GM12878 (cell line): ENCODE measurements around the gene ID3. TPM values are rescaled to one million over a fixed set of nuclear protein-coding genes. Genes with fewer than 3 reads are reported as not detected.

Experiments used
- CEBPB ChIP-seq, 2 experiments: fragments of 150-350 bp in 1 of 2; IDR thresholded peaks; 2 replicates each; pipeline ENCODE4 v1.6.1; 2012 to 2014; ENCODE audit warnings: low read depth in 2 of 2, low read length in 2 of 2, borderline replicate concordance in 1 of 2, inconsistent platforms in 1 of 2
- EED ChIP-seq: sonication (generic); IDR thresholded peaks from 2 replicates; pipeline ENCODE4 v1.6.1; 2016; ENCODE audit warnings: antibody characterized with exemption, low read depth
- FOXM1 ChIP-seq: IDR thresholded peaks from 2 replicates; pipeline ENCODE4 v1.6.1; 2012; ENCODE audit warnings: low read depth, mild to moderate bottlenecking, inconsistent platforms, low read length, moderate library complexity
- GABPA ChIP-seq: IDR thresholded peaks from 2 replicates; pipeline ENCODE4 v1.6.1; 2014; ENCODE audit warnings: antibody characterized with exemption, low read depth, mild to moderate bottlenecking, inconsistent platforms
- HDGF ChIP-seq: fragments of 450-650 bp; IDR thresholded peaks from 2 replicates; pipeline ENCODE4 v1.6.1; 2016; ENCODE audit warnings: antibody characterized with exemption
- NFXL1 ChIP-seq: fragments of 450-650 bp; IDR thresholded peaks from 2 replicates; pipeline ENCODE4 v1.6.1; 2017; ENCODE audit warnings: antibody characterized with exemption, mild to moderate bottlenecking, borderline replicate concordance
- PAX8 ChIP-seq: fragments of 450-650 bp; IDR thresholded peaks from 2 replicates; pipeline ENCODE4 v1.6.1; 2017; ENCODE audit warnings: mild to moderate bottlenecking, moderate library complexity
- POLR2A ChIP-seq: IDR thresholded peaks from 2 replicates; pipeline ENCODE4 v1.6.1; 2011; ENCODE audit warnings: low read depth, mild to moderate bottlenecking, low read length
- SPI1 ChIP-seq: IDR thresholded peaks from 2 replicates; pipeline ENCODE4 v1.6.1; 2011; ENCODE audit warnings: low read depth, mild to moderate bottlenecking, low read length, moderate library complexity, borderline replicate concordance; ENCODE audit not compliant: insufficient read depth
- USF2 ChIP-seq: IDR thresholded peaks from 2 replicates; pipeline ENCODE4 v1.6.1; 2011; ENCODE audit warnings: low read depth, low read length, improper control_type of control experiment, borderline replicate concordance
- YY1 ChIP-seq: IDR thresholded peaks from 2 replicates; pipeline ENCODE4 v1.6.1; 2011; ENCODE audit warnings: low read depth, mild to moderate bottlenecking, low read length
- ZNF24 ChIP-seq: fragments of 450-650 bp; IDR thresholded peaks from 2 replicates; pipeline ENCODE4 v1.6.1; 2017; ENCODE audit warnings: antibody characterized with exemption, mild to moderate bottlenecking
- ZNF592 ChIP-seq: fragments of 450-650 bp; IDR thresholded peaks from 2 replicates; pipeline ENCODE4 v1.6.1; 2017; ENCODE audit warnings: mild to moderate bottlenecking, moderate library complexity
- polyA plus RNA-seq, 11 experiments: library from polyadenylated mRNA; depleted of rRNA in 4 of 11; unstranded in 6 of 11; stranded (reverse) in 5 of 11; fragments of >200 nt; fragmentation: Nextera tagmentation in 4 of 11; fragmentation: Illumina TruSeq in 1 of 11; extraction: Ambion mirVana in 4 of 11; extraction: Trizol in 1 of 11; gene quantifications; 1 replicate in 1 of 11; 2 replicates in 10 of 11; pipeline versions ENCODE4 v1.2.1 to v1.2.3, GENCODE V29; 2011 to 2016; ENCODE audit warnings: inconsistent platforms in 2 of 11, missing spikeins in 2 of 11, low read depth in 1 of 11
- total RNA-seq, 4 experiments: library from RNA; depleted of rRNA in 3 of 4; stranded (reverse); fragments of >200 nt in 3 of 4; fragmentation: Illumina TruSeq in 1 of 4; extraction: Trizol in 1 of 4; gene quantifications; 2 replicates each; pipeline versions ENCODE4 v1.2.1 to v1.2.3, GENCODE V29; 2013 to 2021
- TF ChIP-seq, protein P1 (sequence below): fragments of 450-650 bp; IDR thresholded peaks from 2 replicates; pipeline ENCODE4 v1.6.1; 2014; ENCODE audit warnings: mild to moderate bottlenecking
- TF ChIP-seq, protein P2 (sequence below): IDR thresholded peaks from 2 replicates; pipeline ENCODE4 v1.6.1; 2011; ENCODE audit warnings: borderline replicate concordance, low read depth, mild to moderate bottlenecking, moderate library complexity, mixed read lengths, low read length; ENCODE audit not compliant: insufficient read depth; ENCODE audit errors: extremely low read length
- TF ChIP-seq, protein P3 (sequence below): IDR thresholded peaks from 2 replicates; pipeline ENCODE4 v1.6.1; 2012; ENCODE audit warnings: low read depth, low read length, improper control_type of control experiment
- TF ChIP-seq, protein P4 (sequence below): fragments of 450-650 bp; formaldehyde crosslinking; IDR thresholded peaks from 2 replicates; pipeline ENCODE4 v1.4.0; 2020; ENCODE audit warnings: mild to moderate bottlenecking, moderate library complexity

Gene ID3
- total and polyA plus RNA-seq, 10 of the 15 experiments (the other 5 are each of a cell fraction or from before 2014, with no cell fraction given): 42.7 to 475 (median 207) TPM

- TF ChIP-seq, protein P1, sequence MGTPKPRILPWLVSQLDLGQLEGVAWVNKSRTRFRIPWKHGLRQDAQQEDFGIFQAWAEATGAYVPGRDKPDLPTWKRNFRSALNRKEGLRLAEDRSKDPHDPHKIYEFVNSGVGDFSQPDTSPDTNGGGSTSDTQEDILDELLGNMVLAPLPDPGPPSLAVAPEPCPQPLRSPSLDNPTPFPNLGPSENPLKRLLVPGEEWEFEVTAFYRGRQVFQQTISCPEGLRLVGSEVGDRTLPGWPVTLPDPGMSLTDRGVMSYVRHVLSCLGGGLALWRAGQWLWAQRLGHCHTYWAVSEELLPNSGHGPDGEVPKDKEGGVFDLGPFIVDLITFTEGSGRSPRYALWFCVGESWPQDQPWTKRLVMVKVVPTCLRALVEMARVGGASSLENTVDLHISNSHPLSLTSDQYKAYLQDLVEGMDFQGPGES: no peak
- TF ChIP-seq, protein P2, sequence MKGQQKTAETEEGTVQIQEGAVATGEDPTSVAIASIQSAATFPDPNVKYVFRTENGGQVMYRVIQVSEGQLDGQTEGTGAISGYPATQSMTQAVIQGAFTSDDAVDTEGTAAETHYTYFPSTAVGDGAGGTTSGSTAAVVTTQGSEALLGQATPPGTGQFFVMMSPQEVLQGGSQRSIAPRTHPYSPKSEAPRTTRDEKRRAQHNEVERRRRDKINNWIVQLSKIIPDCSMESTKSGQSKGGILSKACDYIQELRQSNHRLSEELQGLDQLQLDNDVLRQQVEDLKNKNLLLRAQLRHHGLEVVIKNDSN: no peak
- TF ChIP-seq, protein P3, sequence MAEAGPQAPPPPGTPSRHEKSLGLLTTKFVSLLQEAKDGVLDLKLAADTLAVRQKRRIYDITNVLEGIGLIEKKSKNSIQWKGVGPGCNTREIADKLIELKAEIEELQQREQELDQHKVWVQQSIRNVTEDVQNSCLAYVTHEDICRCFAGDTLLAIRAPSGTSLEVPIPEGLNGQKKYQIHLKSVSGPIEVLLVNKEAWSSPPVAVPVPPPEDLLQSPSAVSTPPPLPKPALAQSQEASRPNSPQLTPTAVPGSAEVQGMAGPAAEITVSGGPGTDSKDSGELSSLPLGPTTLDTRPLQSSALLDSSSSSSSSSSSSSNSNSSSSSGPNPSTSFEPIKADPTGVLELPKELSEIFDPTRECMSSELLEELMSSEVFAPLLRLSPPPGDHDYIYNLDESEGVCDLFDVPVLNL: peak; percentile 90
- TF ChIP-seq HDGF: 0 out of 2 replicates have a peak, but pooled peaks have one; percentile 66
- no peak for TF ChIP-seq SPI1
- TF ChIP-seq CEBPB (IDR thresholded peaks at IDR 0.05; ENCODE audit: borderline replicate concordance in 1 of 2, low read depth in 2 of 2, low read length in 2 of 2): peak in 1 of 2 experiments; percentile 96; a peak in 2 of 4 replicates
- no peak for TF ChIP-seq YY1
- TF ChIP-seq USF2: no peak
- no peak for TF ChIP-seq ZNF24
- no peak for TF ChIP-seq NFXL1
- TF ChIP-seq EED: no peak
- TF ChIP-seq FOXM1: 0 out of 2 replicates have a peak, but pooled peaks have one; percentile 53
- no peak for TF ChIP-seq ZNF592
- TF ChIP-seq POLR2A: peak; percentile 66
- TF ChIP-seq, protein P4, sequence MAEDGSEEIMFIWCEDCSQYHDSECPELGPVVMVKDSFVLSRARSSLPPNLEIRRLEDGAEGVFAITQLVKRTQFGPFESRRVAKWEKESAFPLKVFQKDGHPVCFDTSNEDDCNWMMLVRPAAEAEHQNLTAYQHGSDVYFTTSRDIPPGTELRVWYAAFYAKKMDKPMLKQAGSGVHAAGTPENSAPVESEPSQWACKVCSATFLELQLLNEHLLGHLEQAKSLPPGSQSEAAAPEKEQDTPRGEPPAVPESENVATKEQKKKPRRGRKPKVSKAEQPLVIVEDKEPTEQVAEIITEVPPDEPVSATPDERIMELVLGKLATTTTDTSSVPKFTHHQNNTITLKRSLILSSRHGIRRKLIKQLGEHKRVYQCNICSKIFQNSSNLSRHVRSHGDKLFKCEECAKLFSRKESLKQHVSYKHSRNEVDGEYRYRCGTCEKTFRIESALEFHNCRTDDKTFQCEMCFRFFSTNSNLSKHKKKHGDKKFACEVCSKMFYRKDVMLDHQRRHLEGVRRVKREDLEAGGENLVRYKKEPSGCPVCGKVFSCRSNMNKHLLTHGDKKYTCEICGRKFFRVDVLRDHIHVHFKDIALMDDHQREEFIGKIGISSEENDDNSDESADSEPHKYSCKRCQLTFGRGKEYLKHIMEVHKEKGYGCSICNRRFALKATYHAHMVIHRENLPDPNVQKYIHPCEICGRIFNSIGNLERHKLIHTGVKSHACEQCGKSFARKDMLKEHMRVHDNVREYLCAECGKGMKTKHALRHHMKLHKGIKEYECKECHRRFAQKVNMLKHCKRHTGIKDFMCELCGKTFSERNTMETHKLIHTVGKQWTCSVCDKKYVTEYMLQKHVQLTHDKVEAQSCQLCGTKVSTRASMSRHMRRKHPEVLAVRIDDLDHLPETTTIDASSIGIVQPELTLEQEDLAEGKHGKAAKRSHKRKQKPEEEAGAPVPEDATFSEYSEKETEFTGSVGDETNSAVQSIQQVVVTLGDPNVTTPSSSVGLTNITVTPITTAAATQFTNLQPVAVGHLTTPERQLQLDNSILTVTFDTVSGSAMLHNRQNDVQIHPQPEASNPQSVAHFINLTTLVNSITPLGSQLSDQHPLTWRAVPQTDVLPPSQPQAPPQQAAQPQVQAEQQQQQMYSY (CRISPR knock-in tag): no peak
- TF ChIP-seq PAX8: no peak
- TF ChIP-seq GABPA: no peak
These were observed 28.3 kb downstream of the ID3 start, which contains the start of gene E2F2 (continued) for GRCh38 chr1:23530747-23531561.
